B cell (primary cell): ENCODE data around the gene FSIP1. TPM values are rescaled to one million over a fixed set of nuclear protein-coding genes. Genes with fewer than 3 reads are reported as not detected.

Experiments
- ATAC-seq: fragments of 200-7000 bp; cut with Tn5 transposase; one replicate; pipeline ENCODE4 v1.10.0; 2021; ENCODE audit warnings: low read depth, mild to moderate bottlenecking, moderate number of reproducible peaks, moderate library complexity
- CTCF ChIA-PET: fragments of 350-600 bp; sonication (Branson Sonifier 250); formaldehyde crosslinking; loops from one replicate; lab custom pipeline; 2021; ENCODE audit warnings: antibody characterized with exemption, inconsistent platforms; lab: Charles Lee
- POLR2A ChIA-PET: fragments of 350-600 bp; sonication (Branson Sonifier 250); formaldehyde crosslinking; loops from one replicate; lab custom pipeline; 2021; ENCODE audit warnings: antibody characterized with exemption; lab: Charles Lee
- DNase-seq: peaks from one replicate; pipeline ENCODE4 v3.0.0; 2013
- H2AFZ ChIP-seq: 2 replicates; pipeline ENCODE4 v1.6.1; 2012; ENCODE audit warnings: mild to moderate bottlenecking, low read depth, low read length; ENCODE audit not compliant: insufficient read depth, poor library complexity, severe bottlenecking
- H3K27ac ChIP-seq, 2 donors: 1 replicate in 1 of 2; 2 replicates in 1 of 2; pipeline ENCODE4 v1.5.1; 2012 to 2013; ENCODE audit warnings: low read length in 2 of 2, mild to moderate bottlenecking in 2 of 2, moderate library complexity in 1 of 2
- H3K27me3 ChIP-seq, 4 experiments: fragments of 200-600 bp in 1 of 4; sonication (generic) in 1 of 4; replicated peaks in 1 of 4; 1 replicate in 2 of 4; 2 replicates in 2 of 4; pipeline versions ENCODE4 v1.6.1 to v1.7.0; 2013 to 2016; ENCODE audit warnings: low read length in 3 of 4, mild to moderate bottlenecking in 2 of 4, mixed read lengths in 1 of 4, moderate library complexity in 1 of 4; ENCODE audit not compliant: insufficient read depth in 4 of 4, control insufficient read depth in 3 of 4; ENCODE audit errors: control extremely low read depth in 1 of 4
- H3K36me3 ChIP-seq, 2 experiments: replicated peaks in 1 of 2; 1 replicate in 1 of 2; 2 replicates in 1 of 2; pipeline versions ENCODE4 v1.6.1 to v1.7.1; 2013; ENCODE audit warnings: low read length in 1 of 2; ENCODE audit not compliant: insufficient read depth in 2 of 2, control insufficient read depth in 1 of 2; ENCODE audit errors: control extremely low read depth in 1 of 2, extremely low read depth in 1 of 2
- H3K4me1 ChIP-seq, 2 donors: fragments of 200-600 bp in 1 of 2; sonication (generic) in 1 of 2; 1 replicate in 1 of 2; 2 replicates in 1 of 2; pipeline versions ENCODE4 v1.5.1 to v1.6.1; 2013 to 2017; ENCODE audit warnings: low read length in 2 of 2; ENCODE audit not compliant: control insufficient read depth in 2 of 2, insufficient read depth in 2 of 2
- H3K4me2 ChIP-seq: replicated peaks from 2 replicates; pipeline ENCODE3; 2012; ENCODE audit warnings: mild to moderate bottlenecking, low read depth, low read length; ENCODE audit not compliant: poor library complexity, severe bottlenecking
- H3K4me3 ChIP-seq, 5 experiments: fragments of 200-600 bp in 1 of 5; sonication (generic) in 1 of 5; 1 replicate in 3 of 5; 2 replicates in 2 of 5; pipeline versions ENCODE4 v1.5.1 to v1.7.0; 2011 to 2016; ENCODE audit warnings: low read length in 4 of 5, mild to moderate bottlenecking in 4 of 5, low read depth in 2 of 5, control low read depth in 1 of 5, moderate library complexity in 1 of 5; ENCODE audit not compliant: insufficient read depth in 1 of 5; ENCODE audit errors: control extremely low read depth in 1 of 5, extremely low read depth in 1 of 5
- H3K79me2 ChIP-seq: fragments of 200-600 bp; sonication (generic); one replicate; pipeline ENCODE4 v1.6.0; 2016; ENCODE audit warnings: low read length; ENCODE audit not compliant: control insufficient read depth, insufficient read depth
- H3K9ac ChIP-seq: fragments of 200-600 bp; sonication (generic); 2 replicates; pipeline ENCODE4 v1.6.1; 2017; ENCODE audit warnings: mild to moderate bottlenecking, low read length, moderate library complexity
- H3K9me3 ChIP-seq, 3 donors: one replicate each; pipeline versions ENCODE4 v1.6.1 to v1.7.1; 2013; ENCODE audit warnings: low read length in 2 of 3; ENCODE audit not compliant: control insufficient read depth in 2 of 3, insufficient read depth in 1 of 3; ENCODE audit errors: control extremely low read depth in 1 of 3
- H4K20me1 ChIP-seq: 2 replicates; pipeline ENCODE4 v1.6.0; 2012; ENCODE audit warnings: mild to moderate bottlenecking, low read length; ENCODE audit not compliant: insufficient read depth, control insufficient read depth, poor library complexity, severe bottlenecking
- H3K27ac Mint-ChIP-seq: one replicate; pipeline ENCODE4 v1.8.0; 2021; ENCODE audit warnings: mixed read lengths
- H3K27me3 Mint-ChIP-seq: one replicate; pipeline ENCODE4 v1.8.0; 2021; ENCODE audit warnings: mixed read lengths
- H3K4me1 Mint-ChIP-seq: one replicate; pipeline ENCODE4 v1.8.0; 2021; ENCODE audit warnings: mixed read lengths
- H3K4me3 Mint-ChIP-seq: one replicate; pipeline ENCODE4 v1.8.0; 2021; ENCODE audit warnings: mixed read lengths
- H3K9me3 Mint-ChIP-seq: one replicate; pipeline ENCODE4 v1.8.0; 2022; ENCODE audit warnings: mixed read lengths; ENCODE audit not compliant: insufficient read depth
- CTCF ChIP-seq: fragments of 200-600 bp; IDR thresholded peaks from one replicate; pipeline ENCODE4 v1.8.0; 2022; ENCODE audit warnings: antibody characterized with exemption, mild to moderate bottlenecking
- EZH2 ChIP-seq: IDR thresholded peaks from 2 replicates; pipeline ENCODE4 v1.6.1; 2012; ENCODE audit warnings: borderline replicate concordance, low read depth, mild to moderate bottlenecking, moderate library complexity, low read length; ENCODE audit not compliant: insufficient read depth, poor library complexity, severe bottlenecking
- WGBS: methylation state at CpG from one replicate; pipeline ENCODE4 v1.1.5; 2013; ENCODE audit warnings: missing lambda C conversion rate; ENCODE audit not compliant: insufficient coverage; 5-methylcytosine and 5-hydroxymethylcytosine counted together
- intact Hi-C: fragments of 100-400 bp; cut with micrococcal nuclease; formaldehyde crosslinking; loops from one replicate; pipeline ENCODE4 v1.10.0; 2022
- polyA plus RNA-seq: library from polyadenylated mRNA; depleted of rRNA; stranded (reverse); fragments of >200 nt; gene quantifications from 2 replicates; pipeline ENCODE4 v1.2.3, GENCODE V29; 2012
- total RNA-seq, 2 donors: library from RNA; stranded (reverse); fragments of 120-200 nt in 1 of 2; gene quantifications; 1 replicate in 1 of 2; 2 replicates in 1 of 2; pipeline versions ENCODE4 v1.2.3 to v1.2.4, GENCODE V29; 2013 to 2022

Gene FSIP1
- total and polyA plus RNA-seq, 2 donors (not counting 1 experiment from before 2014, with no cell fraction given) = 0.19 to 0.49 TPM

GRCh38 chr15:39731266-39731665 lies 51.4 kb downstream of the FSIP1 start:
- POLR2A ChIA-PET = no interaction called here
- no peaks in the 10 kb centered on the region for H3K9me3 Mint-ChIP-seq
- no peak overlapping the region for H3K9ac ChIP-seq
- no peaks in the 10 kb centered on the region for H3K27me3 ChIP-seq
- no peak overlapping the region for H3K4me3 ChIP-seq
- CTCF ChIA-PET = no interaction called here
- TF ChIP-seq CTCF (no peak), EZH2 (no peak)
- H3K27ac Mint-ChIP-seq = no peak overlapping the region
- H3K4me3 Mint-ChIP-seq = no peak overlapping the region
- no peaks in the 10 kb centered on the region for H4K20me1 ChIP-seq
- DNase-seq (no peak), ATAC-seq (no peak)
- WGBS = no CpG with 5 or more reads among the region's 3 CpGs
- no peak overlapping the region for H3K4me2 ChIP-seq
- no peak overlapping the region for H2AFZ ChIP-seq
- H3K9me3 ChIP-seq = peaks cover 0 to 4% (median 0%) of the 10 kb centered on the region in 3 donors
- H3K27ac ChIP-seq = no peak overlapping the region
- H3K4me1 ChIP-seq = no peaks in the 10 kb centered on the region
- intact Hi-C loops = no loop called here
- H3K36me3 ChIP-seq = no peaks in the 10 kb centered on the region
- peaks cover 14% of the 10 kb centered on the region for H3K27me3 Mint-ChIP-seq
- no peaks in the 10 kb centered on the region for H3K79me2 ChIP-seq
- H3K4me1 Mint-ChIP-seq = no peaks in the 10 kb centered on the region

GRCh38 chr15:39730552-39730951 lies 52.1 kb downstream of the FSIP1 start:
- TF ChIP-seq CTCF (no peak), EZH2 (no peak)
- H3K9me3 ChIP-seq = peaks cover 0 to 4% (median 0%) of the 10 kb centered on the region in 3 donors
- Mint-ChIP-seq H3K4me1 (no peaks in the 10 kb centered on the region), H3K27ac (no peak overlapping the region), H3K27me3 (peaks cover 14% of the 10 kb centered on the region), H3K9me3 (no peaks in the 10 kb centered on the region), H3K4me3 (no peak overlapping the region)
- no peaks in the 10 kb centered on the region for H3K27me3 ChIP-seq
- H3K9ac ChIP-seq = no peak overlapping the region
- ATAC-seq (no peak), DNase-seq (no peak)
- POLR2A ChIA-PET = no interaction called here
- no peak overlapping the region for H3K4me2 ChIP-seq
- H3K79me2 ChIP-seq = no peaks in the 10 kb centered on the region
- intact Hi-C loops = no loop called here
- no peaks in the 10 kb centered on the region for H3K4me1 ChIP-seq
- no peaks in the 10 kb centered on the region for H4K20me1 ChIP-seq
- no peak overlapping the region for H3K4me3 ChIP-seq
- H3K36me3 ChIP-seq = no peaks in the 10 kb centered on the region
- WGBS = 86% methylated on average over 3 of the region's 5 CpGs
- CTCF ChIA-PET = no interaction called here
- H2AFZ ChIP-seq = no peak overlapping the region
- H3K27ac ChIP-seq = no peak overlapping the region
